ENCODE results near the gene SLC2A11.
"Not testable (repeated sequence)": the region's sequence is repeated elsewhere in the genome, so short reads cannot be mapped to it uniquely, and the experiment has no call there.

SLC2A11 gene

GRCh38 chr22:23847310-23847920 is 10.3 kb upstream of the SLC2A11 start:
- no peak for DNase-seq (ENCODE audit: low spot score)

- no peak for DNase-seq (ENCODE audit: low spot score)
Measured at GRCh38 chr22:23847991-23848864, 9.4 kb upstream of the SLC2A11 start.

DNA sequence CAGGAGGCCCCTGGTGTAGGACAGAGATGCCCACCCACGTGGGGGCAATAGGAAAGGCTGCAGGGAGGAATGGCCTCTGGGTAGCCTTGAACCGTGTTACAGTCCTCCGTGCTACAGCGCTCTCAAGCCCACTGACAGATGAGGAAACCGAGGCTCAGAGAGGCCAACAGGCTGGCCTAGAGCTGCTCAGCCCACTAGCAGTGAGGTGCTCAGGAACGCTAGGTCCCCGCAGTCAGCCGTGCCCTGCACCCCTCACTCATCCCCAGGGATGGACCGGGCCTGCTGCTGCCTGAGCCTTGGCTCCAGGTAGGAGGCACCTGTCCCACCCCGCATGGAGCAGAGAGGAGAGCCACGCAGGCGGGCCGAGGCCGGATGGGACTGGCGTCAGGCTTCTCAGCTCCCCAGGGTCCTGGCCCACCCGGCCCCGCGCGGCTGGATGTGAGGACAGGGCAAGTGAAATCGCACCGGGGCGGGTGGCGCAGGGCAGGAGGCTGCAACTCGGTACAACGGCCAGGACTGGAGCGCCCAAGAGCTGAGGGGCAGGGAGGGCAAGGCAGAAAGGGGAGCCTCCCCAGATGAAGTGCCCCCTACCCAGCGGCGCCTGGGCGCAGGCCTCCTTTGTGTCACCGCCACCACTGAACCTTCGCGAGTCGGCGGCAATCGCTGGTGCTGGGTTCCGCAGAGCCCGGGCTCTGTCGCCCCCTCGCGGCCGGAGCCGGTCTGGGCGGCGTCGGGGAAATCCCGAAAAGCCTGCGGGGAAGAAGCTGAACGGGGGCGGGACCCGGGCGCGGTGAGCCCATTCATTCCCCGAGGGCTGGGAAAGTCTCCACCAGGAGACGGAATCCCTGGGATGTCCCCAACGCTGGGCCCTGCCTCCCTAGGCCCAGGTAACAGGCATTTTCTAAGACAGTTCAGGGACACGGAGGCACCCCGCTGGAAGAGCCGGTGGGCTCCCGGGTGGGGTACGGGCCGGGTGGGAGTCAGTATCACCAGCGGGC is 8.4 kb upstream of the SLC2A11 start:
- DNase-seq (ENCODE audit: low spot score), result peak; percentile 69

DNA sequence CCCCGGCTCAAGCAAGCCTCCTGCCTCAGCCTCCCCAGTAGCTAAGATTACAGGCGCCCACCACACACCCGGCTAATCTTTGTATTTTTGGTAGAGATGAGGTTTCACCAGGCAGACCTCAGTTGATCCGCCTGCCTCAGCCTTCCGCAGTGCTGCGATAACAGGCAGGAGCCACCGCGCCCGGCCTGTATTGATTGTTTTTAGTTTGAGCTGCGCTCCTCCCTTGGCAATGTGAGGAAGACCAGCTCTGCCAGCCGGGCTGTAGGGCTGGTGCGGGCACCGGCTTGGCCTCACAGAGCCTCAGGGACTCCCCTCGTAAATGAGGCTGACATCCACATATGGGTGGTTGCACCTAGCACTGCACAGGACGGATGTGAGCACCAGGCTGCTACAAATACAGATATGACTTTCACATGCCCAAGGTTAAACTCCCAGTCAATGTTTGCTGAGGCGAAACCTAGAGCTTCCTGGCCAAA is 7.5 kb upstream of the SLC2A11 start:
- DNase-seq (ENCODE audit: low spot score), result no peak

- peak; percentile 55 for DNase-seq (ENCODE audit: low spot score)
Measured at GRCh38 chr22:23856721-23857605, 712 bp upstream of the SLC2A11 start.

GRCh38 chr22:23858484-23858815 is 775 bp downstream of the SLC2A11 start:
- DNase-seq (ENCODE audit: low spot score), result no peak

GRCh38 chr22:23859201-23859600 is 1.5 kb downstream of the SLC2A11 start:
- no peak for DNase-seq (ENCODE audit: low spot score)

GRCh38 chr22:23860187-23860586 is 2.5 kb downstream of the SLC2A11 start:
- DNase-seq (ENCODE audit: low spot score), result not testable (repeated sequence)

DNA sequence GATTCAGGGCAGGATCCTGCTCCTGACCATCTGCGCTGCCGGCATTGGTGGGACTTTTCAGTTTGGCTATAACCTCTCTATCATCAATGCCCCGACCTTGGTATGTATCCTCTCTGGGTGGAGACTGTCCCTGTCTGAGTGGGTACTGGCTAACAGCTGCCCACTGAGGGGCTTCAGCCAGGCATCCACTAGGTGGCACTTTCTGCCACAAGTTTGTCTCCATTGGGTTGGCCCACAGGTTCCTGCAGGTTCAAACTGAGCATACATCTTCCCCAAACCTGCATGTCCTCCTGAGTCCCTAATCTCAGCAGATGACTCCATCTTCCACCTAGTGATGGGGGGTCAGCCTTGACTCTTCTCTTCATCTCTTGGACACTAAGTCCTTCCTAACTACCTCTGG is 4.4 kb downstream of the SLC2A11 start:
- DNase-seq (ENCODE audit: low spot score), result no peak

DNA sequence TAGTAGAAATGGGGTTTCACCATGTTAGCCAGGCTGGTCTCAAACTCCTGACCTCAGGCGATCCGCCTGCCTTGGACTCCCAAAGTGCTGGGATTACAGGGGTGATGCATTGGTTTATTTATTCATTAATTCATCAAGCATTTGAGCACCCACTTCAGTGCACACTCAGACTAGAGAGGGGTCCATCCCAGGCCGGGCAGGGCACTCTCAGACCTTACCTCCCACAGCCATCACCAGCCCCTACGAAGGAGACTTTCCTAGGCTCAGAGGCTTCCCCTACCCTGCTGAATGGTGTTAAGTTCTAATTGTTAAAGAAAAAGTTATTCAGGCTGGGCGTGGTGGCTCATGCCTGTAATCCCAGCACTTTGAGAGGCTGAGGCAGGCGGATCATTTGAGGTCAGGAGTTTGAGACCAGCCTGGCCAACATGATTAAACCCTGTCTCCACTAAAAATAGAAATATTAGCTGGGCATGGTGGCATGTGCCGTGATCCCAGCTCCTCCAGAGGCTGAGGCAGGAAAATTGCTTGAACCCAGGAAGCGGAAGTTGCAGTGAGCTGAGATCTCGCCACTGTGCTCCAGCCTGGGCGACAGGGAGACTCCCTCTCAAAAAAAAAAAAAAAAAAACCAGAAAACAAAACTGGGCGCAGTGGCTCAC is 7.0 kb downstream of the SLC2A11 start:
- not testable (repeated sequence) for DNase-seq (ENCODE audit: low spot score)

DNA sequence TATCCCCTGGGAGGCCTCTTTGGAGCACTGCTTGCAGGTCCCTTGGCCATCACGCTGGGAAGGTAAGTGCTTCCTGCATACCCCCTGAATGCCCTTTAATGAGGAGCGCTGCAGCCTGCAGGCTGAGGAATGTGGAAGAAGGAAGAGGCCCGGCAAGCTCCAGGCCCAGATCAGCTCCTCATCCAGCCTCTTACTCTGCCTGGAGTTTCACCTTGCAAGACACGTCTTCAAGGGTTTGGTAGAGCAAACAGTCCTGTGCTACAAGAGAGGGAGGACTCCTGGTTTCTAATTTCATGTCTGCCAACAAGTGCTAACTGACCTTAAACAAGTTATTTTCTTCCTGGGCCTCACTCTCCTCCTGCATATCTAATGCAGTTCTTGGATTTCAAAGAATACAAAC is 10.9 kb downstream of the SLC2A11 start:
- DNase-seq (ENCODE audit: low spot score), result no peak

DNA sequence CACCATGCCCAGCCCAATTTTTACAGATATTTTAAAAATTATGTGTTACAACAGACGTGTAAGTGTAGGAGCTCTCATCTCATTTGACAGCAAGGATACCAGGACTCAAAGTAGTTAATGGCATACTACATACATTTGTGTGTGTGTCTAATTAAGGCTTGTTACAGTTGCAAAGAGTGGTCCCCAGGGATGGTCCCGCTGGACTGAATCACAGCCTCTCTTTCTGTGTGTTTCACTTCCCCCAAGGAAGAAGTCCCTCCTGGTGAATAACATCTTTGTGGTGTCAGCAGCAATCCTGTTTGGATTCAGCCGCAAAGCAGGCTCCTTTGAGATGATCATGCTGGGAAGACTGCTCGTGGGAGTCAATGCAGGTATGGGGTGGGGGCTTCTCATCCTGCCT is 17.2 kb downstream of the SLC2A11 start:
- no peak for DNase-seq (ENCODE audit: low spot score)

- DNase-seq (ENCODE audit: low spot score), result no peak
Measured at GRCh38 chr22:23875801-23876200, 18.1 kb downstream of the SLC2A11 start.

DNA sequence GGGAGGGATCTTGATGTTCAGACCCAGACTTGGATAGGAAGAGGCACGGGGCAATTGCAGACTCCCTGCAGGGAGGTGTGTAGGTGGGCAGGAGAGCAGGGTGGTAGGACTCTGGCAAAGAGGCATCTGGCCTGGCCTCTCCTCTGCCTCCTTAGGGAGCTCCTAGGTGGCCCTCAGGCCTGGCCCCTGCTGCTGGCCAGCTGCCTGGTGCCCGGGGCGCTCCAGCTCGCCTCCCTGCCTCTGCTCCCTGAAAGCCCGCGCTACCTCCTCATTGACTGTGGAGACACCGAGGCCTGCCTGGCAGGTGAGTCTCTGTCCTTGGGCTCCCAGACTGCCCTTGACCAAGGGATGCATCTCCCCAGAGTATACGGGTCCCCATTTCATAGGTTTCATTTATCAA is 19.9 kb downstream of the SLC2A11 start:
- DNase-seq (ENCODE audit: low spot score), result no peak

DNA sequence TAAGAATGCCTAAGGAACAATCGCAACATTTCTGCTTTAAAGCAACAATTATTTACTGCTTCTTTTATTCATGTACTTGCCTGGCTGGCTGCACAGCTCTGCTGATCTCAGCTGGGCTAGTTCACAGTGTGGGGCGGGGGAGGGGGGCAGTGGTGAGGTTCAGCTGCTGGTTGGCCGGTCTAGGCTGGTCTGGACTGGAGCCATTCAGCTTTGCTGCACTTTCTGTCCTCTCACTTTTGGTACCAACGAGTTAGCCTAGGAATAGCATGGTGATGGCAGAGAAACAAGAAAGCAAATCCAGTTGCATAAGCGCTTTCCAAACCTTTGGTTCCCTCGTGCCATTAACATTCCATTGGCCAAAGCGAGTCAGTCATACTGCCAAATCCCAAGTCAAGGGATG is 20.5 kb downstream of the SLC2A11 start:
- peak; percentile 41 for DNase-seq (ENCODE audit: low spot score)

DNA sequence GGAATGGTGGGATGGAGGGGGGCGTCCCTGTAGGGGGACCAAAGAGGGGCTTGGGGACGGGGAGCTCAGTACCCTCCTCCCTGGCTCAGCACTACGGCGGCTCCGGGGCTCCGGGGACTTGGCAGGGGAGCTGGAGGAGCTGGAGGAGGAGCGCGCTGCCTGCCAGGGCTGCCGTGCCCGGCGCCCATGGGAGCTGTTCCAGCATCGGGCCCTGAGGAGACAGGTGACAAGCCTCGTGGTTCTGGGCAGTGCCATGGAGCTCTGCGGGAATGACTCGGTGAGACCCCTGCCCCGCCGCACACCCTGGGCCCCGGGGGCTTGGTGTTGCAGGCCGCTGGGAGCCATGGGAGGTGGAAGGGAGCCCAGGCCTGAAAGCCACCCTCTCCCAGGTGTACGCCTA is 24.7 kb downstream of the SLC2A11 start:
- no peak for DNase-seq (ENCODE audit: low spot score)

GRCh38 chr22:23883658-23884057 is 26.0 kb downstream of the SLC2A11 start:
- no peak for DNase-seq (ENCODE audit: low spot score)

DNA sequence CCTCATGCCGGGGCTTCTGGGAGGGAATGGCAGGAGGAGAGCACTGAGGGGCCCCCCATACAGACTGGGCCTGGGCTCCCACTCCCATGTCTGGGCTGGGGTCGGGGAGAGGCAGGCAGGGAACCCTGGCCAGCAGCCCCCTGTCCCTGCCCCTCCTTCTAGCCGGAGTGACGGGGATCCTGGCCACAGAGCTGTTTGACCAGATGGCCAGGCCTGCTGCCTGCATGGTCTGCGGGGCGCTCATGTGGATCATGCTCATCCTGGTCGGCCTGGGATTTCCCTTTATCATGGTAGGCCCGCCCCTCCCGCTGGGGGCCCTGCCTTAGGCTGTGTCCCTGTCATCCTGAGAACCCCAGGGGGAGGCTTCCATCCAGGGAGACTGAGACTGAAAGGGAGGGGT is 26.5 kb downstream of the SLC2A11 start:
- no peak for DNase-seq (ENCODE audit: low spot score)

GRCh38 chr22:23888615-23889401 is 31.1 kb downstream of the SLC2A11 start:
- peak; percentile 53 for DNase-seq (ENCODE audit: low spot score)

DNA sequence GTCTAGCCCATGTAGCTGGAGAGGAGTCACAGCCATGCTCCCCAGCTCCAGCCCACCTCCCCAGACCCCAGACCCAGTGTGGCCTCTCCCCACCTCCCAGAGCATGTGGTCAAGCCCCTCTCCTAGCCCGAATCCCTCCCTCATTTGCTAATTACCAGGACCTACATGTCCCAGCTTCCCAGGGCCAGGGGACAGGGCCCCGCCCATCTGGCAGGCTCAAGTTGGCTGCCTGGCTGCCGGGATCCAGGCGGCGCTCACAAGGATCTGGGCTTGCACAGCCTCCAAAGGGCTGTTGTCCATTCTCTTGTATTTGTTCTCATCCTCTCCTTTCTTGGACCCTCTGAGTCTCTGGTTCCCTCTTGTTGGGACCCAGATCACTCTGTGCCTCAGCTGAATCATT is 31.9 kb downstream of the SLC2A11 start:
- DNase-seq (ENCODE audit: low spot score), result peak; percentile 45

All from Ammon's horn (tissue), 1 donor.